ENCODE measurements around the gene INPP4A. TPM values are rescaled to one million over a fixed set of nuclear protein-coding genes. Genes with fewer than 3 reads are reported as not detected.

The INPP4A gene
- total RNA-seq, 6 donors from 2014 or later, result 23.3 to 93.2 (median 36.5) TPM

DNA sequence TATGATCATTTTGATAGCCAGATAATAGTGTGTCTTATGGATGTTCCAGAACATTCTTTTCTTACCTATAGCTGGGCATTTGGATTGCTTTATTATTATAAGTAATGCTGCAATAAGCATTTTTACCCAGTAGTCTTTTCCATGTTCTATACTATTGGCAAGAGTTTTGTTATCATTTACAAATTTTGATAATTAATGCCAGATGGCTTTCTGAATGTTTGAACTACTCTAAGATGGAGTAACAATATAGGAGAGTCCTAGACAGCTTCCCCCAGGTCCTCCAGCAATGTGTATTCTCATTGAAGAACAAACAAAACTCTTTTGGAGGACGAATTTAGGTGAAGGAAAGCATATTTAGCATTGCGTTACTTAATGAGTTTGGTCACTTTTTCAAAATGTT lies 73.0 kb downstream of the INPP4A start:
- peaks cover 0 to 20% (median 2%) of the 10 kb centered on the region in 4 donors for H3K36me3 ChIP-seq
- no peaks in the 10 kb centered on the region for H3K9me3 ChIP-seq
- peaks cover 5 to 32% (median 8%) of the 10 kb centered on the region in 4 donors for H3K4me1 ChIP-seq
- 61 to 67% methylated on average over 2 of the region's 2 CpGs for WGBS, 2 donors
- H3K27me3 ChIP-seq, result no peaks in the 10 kb centered on the region
- TF ChIP-seq POLR2AphosphoS5 (IDR thresholded peaks at IDR 0.05) (no peak), EP300 (IDR thresholded peaks at IDR 0.05) (no peak), POLR2A (IDR thresholded peaks at IDR 0.05) (no peak)
- TF ChIP-seq, protein P1, sequence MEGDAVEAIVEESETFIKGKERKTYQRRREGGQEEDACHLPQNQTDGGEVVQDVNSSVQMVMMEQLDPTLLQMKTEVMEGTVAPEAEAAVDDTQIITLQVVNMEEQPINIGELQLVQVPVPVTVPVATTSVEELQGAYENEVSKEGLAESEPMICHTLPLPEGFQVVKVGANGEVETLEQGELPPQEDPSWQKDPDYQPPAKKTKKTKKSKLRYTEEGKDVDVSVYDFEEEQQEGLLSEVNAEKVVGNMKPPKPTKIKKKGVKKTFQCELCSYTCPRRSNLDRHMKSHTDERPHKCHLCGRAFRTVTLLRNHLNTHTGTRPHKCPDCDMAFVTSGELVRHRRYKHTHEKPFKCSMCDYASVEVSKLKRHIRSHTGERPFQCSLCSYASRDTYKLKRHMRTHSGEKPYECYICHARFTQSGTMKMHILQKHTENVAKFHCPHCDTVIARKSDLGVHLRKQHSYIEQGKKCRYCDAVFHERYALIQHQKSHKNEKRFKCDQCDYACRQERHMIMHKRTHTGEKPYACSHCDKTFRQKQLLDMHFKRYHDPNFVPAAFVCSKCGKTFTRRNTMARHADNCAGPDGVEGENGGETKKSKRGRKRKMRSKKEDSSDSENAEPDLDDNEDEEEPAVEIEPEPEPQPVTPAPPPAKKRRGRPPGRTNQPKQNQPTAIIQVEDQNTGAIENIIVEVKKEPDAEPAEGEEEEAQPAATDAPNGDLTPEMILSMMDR (IDR thresholded peaks at IDR 0.05), result no peak
- ATAC-seq (ENCODE audit: low FRiP score in 2 of 2), result no peak
- no peak overlapping the region for H3K4me3 ChIP-seq
- H3K27ac ChIP-seq, result no peak overlapping the region
- no peak for DNase-seq

DNA sequence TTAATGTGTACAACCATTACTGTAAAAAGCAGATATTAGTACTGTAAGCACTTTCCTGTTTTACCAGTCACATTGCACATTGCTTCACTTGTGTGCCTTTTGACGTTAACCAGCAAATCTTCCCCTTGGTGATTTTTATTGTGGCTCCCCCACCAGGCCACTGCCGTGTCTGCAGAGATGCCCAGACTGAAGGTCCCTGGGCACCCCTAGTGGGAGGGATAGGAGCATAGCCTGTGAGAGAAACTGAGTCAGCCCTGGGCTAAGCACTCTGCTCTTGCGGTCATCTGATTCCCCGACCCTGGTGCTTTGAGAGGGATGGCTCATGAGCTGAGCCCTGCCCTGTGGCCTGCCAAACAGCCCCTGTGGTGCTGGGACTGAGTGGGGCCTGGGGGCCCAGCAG lies 73.4 kb downstream of the INPP4A start:
- H3K4me1 ChIP-seq, result peaks cover 5 to 30% (median 8%) of the 10 kb centered on the region in 4 donors
- TF ChIP-seq, protein P1 (IDR thresholded peaks at IDR 0.05), result peak in 5 of 6 experiments; percentile 58 to 71 (median 64)
- TF ChIP-seq POLR2A (IDR thresholded peaks at IDR 0.05), result no peak
- H3K27me3 ChIP-seq, result no peaks in the 10 kb centered on the region
- no peaks in the 10 kb centered on the region for H3K9me3 ChIP-seq
- peak in 1 of 2 donors; percentile 64 for DNase-seq
- H3K4me3 ChIP-seq, result no peak overlapping the region
- 38 to 59% methylated on average over 2 to 4 of the region's 4 CpGs for WGBS, 2 donors
- H3K27ac ChIP-seq, result no peak overlapping the region
- H3K36me3 ChIP-seq, result peaks cover 0 to 20% (median 2%) of the 10 kb centered on the region in 4 donors
- peak in 1 of 2 donors; percentile 50 for ATAC-seq (ENCODE audit: low FRiP score in 2 of 2)

DNA sequence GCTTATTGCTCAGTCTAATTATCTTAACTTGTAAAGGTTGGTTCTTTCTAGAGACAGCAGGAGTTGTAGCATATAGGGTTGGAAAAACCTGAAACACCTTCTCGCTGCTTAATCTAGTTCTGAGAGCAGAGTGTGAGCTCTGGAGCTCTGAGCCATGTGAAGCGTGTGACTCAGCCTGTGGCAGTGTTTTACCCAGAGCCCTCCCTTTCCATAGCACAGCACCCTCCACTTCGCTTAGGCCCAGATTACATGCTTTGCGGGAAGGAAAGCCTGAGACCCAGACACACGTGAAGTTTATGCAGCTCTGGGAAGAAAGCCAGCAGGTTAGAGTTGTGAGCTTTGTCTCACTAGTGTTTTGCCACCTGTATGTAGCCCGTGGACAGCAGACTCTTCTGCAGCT lies 74.5 kb downstream of the INPP4A start:
- no peak for DNase-seq
- peaks cover 5 to 30% (median 8%) of the 10 kb centered on the region in 4 donors for H3K4me1 ChIP-seq
- no peaks in the 10 kb centered on the region for H3K27me3 ChIP-seq
- H3K9me3 ChIP-seq, result no peaks in the 10 kb centered on the region
- no peak overlapping the region for H3K4me3 ChIP-seq
- TF ChIP-seq POLR2AphosphoS5 (IDR thresholded peaks at IDR 0.05), result no peak
- TF ChIP-seq POLR2A (IDR thresholded peaks at IDR 0.05), result no peak
- TF ChIP-seq EP300 (IDR thresholded peaks at IDR 0.05), result no peak
- ATAC-seq (ENCODE audit: low FRiP score in 2 of 2), result no peak
- peaks cover 0 to 20% (median 2%) of the 10 kb centered on the region in 4 donors for H3K36me3 ChIP-seq
- H3K27ac ChIP-seq, result no peak overlapping the region
- WGBS, 2 donors, result 67 to 74% methylated on average over 6 of the region's 6 CpGs

DNA sequence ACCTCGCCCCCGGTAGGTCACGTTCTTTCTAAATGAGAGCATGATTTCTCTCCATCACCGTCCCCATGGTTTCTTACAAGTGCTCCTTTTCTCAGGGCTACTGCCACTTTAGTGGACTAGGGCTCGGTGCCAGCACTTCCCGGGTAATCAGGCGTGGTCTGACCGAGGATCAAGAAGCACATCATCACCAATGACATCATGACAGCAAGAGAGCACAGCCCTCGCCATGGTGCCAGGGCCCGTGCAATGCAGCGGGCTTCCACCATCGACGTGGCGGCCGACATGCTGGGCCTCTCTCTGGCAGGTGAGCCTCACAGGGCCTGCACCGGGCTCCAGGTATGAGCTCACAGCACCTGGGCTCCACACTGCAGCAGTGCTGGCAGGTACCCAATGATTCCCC lies 75.2 kb downstream of the INPP4A start:
- Histone ChIP-seq H3K36me3 (peaks cover 0 to 20% (median 2%) of the 10 kb centered on the region in 4 donors), H3K4me1 (peaks cover 2 to 25% (median 7%) of the 10 kb centered on the region in 4 donors), H3K27ac (no peak overlapping the region), H3K9me3 (no peaks in the 10 kb centered on the region), H3K27me3 (no peaks in the 10 kb centered on the region), H3K4me3 (no peak overlapping the region)
- 89 to 90% methylated on average over 9 to 14 of the region's 16 CpGs for WGBS, 2 donors
- TF ChIP-seq POLR2A (IDR thresholded peaks at IDR 0.05) (no peak), POLR2AphosphoS5 (IDR thresholded peaks at IDR 0.05) (no peak), EP300 (IDR thresholded peaks at IDR 0.05) (no peak)
- TF ChIP-seq, protein P1 (IDR thresholded peaks at IDR 0.05), result no peak
- ATAC-seq (ENCODE audit: low FRiP score in 2 of 2), result no peak
- DNase-seq, result peak in 1 of 2 donors; percentile 59

DNA sequence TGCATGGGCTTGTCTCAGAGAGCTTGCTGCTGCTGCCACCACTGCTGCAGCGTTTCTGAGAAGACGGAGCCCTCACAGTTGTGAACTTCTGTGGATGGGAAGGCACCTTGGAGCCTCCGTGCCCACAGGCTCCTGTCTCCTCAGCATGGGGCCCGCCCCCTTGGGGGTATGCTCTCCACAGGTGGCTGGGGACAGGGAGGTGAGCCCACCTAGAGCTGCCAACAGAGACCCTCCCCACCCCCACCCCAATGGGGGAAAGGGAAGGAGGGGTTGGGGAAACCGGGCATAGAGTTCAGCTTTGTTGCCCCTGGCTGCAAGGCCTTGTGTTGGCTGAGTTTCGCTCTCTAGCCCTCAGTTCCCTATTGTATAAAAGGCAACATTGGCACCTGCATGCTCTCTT lies 76.1 kb downstream of the INPP4A start:
- Histone ChIP-seq H3K36me3 (peaks cover 0 to 20% (median 2%) of the 10 kb centered on the region in 4 donors), H3K27ac (no peak overlapping the region), H3K27me3 (no peaks in the 10 kb centered on the region), H3K4me1 (peaks cover 0 to 20% (median 3%) of the 10 kb centered on the region in 4 donors), H3K9me3 (no peaks in the 10 kb centered on the region), H3K4me3 (no peak overlapping the region)
- ATAC-seq (ENCODE audit: low FRiP score in 2 of 2) (no peak), DNase-seq (no peak)
- no peak for TF ChIP-seq POLR2AphosphoS5 (IDR thresholded peaks at IDR 0.05)
- TF ChIP-seq, protein P1 (IDR thresholded peaks at IDR 0.05), result no peak
- TF ChIP-seq EP300 (IDR thresholded peaks at IDR 0.05), result no peak
- TF ChIP-seq POLR2A (IDR thresholded peaks at IDR 0.05), result no peak
- WGBS, 2 donors, result 92 to 97% methylated on average over 6 of the region's 6 CpGs

Measured in upper lobe of left lung (tissue), 6 donors.